UCSD-AML1 (cell line): ENCODE data around the gene KATNIP.

Experiments used
- DNase-seq: peaks from one replicate; lab custom pipeline; 2025; ENCODE audit not compliant: unreplicated experiment; lab: John Stamatoyannopoulos, UW

KATNIP gene

DNA sequence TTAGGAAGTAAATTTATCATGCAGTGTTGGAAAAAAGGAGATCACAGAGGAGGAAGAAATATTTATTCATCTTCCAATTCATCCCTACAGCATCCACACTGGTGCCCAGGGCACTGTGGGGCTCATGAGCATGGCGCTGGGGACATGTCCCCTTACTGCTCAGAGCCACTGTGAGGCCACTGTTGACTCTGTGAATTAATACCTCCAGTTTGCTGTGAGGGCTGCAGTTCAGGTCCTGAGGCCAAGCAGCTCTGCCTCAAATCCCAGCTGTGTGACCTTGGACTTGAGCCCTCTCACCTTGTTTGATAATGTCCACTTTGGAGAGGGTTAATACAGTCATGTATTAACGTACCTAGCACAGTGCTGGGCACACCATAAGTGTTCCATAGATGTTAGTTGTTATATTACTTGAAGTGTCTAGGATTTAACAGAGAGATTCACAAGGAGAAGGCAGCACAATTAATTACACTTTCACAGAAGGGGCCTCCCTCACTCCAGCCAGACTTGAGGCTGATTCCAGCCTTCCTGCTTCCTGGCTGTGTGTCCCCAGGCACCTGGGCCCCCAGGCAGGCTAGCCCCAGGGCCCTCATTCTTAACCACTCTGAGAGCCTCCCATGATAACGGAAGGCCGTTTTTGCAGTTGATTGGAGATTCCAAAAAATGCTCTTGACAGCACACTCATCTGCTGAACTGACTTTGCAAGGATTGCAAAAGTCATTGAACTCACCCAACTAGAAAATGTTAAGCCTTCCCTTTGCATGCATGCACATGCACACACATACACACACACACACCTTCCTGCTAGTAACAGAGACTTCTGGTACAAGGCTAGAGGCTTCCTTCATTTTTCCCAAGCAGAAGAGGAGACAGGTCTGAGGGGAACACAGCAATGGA, 29.4 kb downstream of the KATNIP start:
- DNase-seq, result no peak

DNA sequence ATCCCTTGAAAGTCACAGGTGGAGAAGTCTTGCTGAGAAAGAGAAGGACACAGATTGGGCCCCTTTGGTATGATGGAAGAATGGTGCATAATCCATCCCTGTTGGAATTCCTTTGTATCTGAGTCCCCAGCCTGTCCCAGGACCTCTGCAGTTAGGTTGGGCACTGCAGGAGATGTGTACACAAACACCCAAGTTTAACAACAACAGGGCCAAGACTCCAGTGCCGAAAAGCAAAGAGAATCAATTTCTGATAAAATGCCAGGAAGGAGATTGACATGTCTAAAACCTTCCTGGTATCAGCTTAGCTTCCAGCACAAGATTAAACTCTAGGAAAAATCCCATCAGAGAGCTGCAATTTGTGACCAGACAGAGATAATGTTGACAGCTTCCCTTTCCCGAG, 32.9 kb downstream of the KATNIP start:
- DNase-seq, result no peak

DNA sequence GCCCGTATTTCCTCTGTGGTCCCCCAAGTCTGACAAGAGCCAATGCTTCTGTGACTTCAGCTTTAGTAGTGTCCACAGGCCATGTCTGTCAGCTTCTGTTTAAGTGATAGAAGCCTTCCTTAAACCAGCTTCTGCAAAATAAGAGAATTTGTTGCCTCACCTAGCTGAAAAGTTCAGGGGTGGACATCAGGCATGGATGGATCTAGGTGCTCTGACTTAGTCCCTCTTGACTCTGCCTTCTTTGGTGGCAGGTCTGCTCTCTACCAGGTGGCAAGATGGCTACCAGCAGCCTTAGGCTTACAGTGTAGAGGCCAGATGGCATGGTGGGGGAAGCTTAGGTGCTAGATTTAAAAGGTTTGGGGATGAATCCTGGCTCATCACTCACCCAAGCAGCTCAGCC, 33.7 kb downstream of the KATNIP start:
- no peak for DNase-seq

DNA sequence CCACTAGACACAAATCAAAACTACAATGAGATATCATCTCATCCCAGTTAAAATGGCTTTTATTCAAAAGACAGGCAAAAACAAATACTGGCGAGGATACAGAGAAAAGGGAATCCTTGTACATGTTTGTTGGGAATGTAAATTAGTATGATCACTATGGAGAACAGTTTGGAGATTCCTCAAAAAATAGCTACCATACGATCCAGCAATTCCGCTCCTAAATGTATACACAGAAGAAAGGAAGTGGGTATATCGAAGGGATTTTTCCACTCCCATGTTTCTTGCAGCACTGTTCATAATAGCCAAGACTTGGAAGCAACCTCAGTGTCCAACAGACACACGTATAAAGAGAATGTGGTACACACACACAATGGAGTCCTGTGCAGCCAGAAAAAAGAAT, 35.3 kb downstream of the KATNIP start:
- no peak for DNase-seq

DNA sequence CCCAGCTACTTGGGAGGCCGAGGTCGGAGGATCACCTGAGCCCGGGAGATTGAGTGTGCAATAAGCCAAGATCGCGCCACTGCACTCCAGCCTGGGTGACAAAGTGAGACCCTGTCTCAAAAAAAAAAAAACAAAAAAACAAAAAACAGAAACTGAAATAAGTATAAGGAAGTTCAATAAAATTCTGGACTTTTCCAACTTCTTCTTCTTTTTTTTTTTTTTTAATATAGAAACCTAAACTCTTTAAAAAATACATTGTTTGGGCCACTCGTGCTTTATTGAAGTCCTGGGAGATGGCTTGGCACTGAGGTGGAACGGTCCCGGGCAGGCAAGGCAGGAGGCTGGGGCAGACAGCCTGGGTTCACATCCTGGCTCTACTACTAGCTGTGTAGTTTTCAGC, 36.8 kb downstream of the KATNIP start:
- DNase-seq, result no peak

DNA sequence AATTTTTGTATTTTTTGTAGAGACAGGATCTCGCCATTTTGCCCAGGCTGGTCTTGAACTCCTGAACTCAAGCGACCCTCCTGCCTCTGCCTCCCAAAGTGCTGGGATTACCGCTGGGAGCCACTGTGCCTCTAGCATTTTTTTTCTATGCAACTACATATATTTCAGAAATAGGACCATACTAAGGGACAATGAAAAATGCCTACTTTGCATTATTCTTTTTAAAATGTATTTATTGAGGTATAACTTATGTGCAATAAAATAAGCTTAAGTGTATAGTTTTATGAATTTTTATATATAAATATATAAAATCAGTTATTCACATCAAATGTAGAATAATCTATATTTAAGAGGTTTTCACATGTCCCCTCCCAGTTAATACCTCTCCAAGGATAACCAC, 38.1 kb downstream of the KATNIP start:
- no peak for DNase-seq

DNA sequence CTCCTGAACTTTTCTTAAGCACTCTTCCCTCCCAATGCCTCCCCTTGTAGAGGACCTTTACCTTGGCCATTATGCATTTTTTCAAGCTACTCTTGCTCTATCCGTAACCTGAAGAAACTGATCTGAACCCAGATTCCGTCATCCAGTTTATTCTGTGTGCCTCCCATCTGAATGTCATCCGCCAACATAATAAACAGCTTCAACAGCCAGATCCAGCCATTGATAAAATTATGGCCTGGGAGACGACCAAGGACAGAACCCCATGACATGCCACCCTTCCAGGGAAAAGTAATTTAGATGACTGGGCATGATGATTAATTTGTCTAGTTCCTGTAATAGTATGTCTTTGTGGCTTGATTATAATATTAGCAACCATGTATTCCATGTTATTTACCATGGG, 41.9 kb downstream of the KATNIP start:
- no peak for DNase-seq

DNA sequence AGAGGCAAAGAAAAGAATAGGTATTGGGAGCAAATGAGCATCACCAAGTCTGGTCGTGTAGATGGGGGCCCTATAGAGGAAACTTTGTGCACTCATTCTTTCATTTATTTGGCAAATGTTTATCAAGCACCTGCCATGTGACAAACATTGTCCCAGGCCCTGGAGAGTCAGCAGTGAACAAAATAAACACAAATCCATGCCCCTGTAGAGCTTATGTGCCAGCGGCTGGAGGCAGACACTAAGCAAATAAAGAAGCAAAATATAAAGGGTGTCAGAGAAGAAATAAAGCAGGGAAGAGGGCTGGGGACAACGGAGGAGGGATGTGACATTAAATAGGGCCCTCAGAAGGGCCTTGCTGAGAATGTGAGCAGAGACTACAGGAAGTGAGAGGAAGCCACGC, 45.5 kb downstream of the KATNIP start:
- DNase-seq, result no peak

DNA sequence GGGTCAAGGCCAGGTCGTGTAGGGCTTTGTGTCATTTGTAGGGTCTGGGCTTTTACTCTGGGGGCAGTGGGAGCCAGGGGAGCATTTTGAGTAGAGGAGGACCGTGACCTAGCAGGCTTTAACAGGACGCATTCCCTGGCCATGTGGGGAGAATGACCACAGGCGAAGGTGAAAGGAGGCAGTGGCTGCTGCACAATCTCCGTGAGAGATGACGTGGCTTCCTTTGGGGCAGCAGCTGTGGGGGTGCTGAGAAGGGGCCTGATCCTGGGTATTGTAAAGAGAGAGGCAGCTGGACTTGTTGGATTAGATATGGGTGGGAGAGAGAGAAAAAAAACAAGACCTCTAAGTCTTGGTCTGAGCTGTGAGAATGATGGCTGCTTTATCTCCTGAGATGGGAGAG, 46.0 kb downstream of the KATNIP start:
- DNase-seq, result no peak

DNA sequence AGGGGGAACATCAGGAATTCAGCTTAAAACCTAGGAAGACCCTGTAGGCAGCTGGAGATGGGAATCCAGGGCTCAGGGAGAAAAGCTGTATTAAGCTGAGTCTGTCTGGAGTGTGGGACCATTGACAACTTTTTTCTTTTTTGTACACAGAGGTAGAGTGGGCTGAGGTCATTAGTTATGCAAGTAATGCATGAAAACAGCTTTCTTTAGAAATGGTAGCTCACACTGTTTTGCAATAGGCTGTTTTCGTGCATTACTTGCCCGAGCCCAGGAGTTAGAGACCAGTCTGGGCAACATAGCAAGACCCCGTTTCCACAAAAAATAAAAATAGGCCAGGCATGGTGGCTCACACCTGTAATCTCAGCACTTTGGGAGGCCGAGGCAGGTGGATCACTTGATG, 46.5 kb downstream of the KATNIP start:
- DNase-seq, result no peak

DNA sequence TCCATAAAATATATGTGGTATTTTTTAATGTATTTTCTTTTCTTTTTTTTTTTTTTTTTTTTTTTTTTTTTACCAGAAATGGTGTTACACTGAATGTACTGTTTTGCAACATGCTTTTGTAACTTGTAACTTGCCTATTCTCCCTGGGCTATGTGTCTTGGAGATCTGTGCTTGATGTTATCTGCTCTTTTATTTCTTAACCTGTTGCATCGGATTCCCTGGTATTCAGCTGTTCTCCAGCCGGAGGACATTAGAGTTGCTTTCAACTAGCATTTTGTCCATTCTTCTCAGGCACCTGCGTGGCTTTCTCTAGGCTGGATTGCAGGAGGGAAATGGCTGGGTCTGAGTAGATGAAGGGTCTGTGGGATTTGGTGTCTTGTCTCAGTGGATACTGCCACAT, 47.4 kb downstream of the KATNIP start:
- DNase-seq, result no peak

DNA sequence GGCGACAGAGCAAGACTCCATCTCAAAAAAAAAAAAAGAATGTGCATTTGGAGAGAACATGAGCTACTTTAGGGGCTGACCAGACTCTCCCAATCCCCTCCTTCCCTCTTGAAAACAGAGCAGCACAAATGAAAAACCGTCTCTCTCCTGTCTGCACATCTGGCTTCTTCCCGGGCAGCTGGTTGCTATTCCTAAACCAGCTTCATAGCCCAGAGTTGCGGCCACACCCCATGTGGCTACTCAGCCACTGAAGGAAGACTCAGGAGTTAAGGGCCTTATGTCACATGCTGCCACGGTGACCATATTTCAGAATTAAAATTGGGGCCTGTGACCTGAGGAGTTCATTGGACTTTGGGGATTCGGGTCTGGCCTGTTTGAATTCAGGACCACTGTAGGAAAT, 48.3 kb downstream of the KATNIP start:
- no peak for DNase-seq

DNA sequence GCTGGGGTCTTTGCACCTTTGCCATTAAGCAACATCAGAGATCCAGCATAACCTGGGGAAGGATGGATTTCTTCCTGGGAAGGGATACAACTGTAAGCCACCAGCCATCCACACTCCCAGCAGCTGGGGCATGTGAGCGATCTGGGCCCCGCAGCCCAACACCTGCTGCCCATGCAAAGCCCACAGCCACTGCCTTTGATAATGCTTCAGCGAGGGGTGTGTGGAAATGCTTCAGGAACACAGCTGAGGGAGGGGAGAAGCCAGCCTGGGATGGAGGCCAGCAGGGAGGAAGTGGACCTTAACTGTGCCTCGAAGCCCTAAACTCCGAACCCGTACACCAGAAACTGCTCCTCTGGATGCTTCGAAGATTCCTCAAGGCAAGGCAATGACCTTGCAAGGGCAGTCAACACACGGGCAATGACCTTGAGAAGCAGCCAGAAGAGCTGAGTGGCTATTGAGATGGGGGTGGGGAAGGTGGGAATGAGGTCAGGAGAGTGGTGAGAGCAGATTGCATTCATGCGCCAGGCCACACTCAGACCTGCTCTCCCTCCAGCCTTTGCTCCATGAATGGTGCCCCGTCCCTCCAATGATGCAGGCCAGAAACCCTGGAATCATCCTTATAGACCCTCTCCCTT, 49.1 kb downstream of the KATNIP start:
- no peak for DNase-seq

DNA sequence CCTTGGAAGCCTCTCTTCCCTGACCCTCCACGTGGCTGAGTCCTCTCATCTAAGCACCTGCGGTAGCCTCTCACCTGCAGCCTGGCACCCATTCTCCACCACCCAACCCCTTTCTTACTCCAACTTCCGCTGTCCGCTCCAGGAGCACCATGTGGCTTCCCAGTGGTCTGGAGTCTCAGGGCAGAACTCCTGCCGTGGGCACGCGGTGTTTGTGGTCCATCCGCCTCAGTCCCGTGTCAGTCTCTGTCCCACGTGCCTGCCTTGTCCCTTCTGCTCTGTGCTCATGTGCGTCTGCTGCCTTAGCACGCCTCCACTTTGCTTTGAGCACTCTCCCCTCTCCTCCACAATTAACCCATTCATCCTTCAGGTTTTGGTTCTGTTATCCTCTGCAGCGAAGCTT, 49.7 kb downstream of the KATNIP start:
- no peak for DNase-seq
